K562 (cell line): ENCODE data around the gene ORAI1. TPM values are rescaled to one million over a fixed set of nuclear protein-coding genes. Genes with fewer than 3 reads are reported as not detected.

Source experiments
- CBFA2T2 ChIP-seq: fragments of 450-650 bp; conservative IDR thresholded peaks from 2 replicates; pipeline ENCODE4 v1.6.1; 2017; ENCODE audit warnings: mild to moderate bottlenecking
- CHD4 ChIP-seq: fragments of 200-600 bp; sonication (generic); IDR thresholded peaks from 3 replicates; pipeline ENCODE4 v1.6.1; 2012; ENCODE audit warnings: low read depth, mild to moderate bottlenecking, mixed read lengths, low read length, inconsistent platforms; ENCODE audit not compliant: insufficient read depth, insufficient replicate concordance, poor library complexity, severe bottlenecking
- HDAC2 ChIP-seq: fragments of 450-650 bp; IDR thresholded peaks from 2 replicates; pipeline ENCODE4 v1.6.1; 2016; ENCODE audit warnings: mild to moderate bottlenecking
- ILF3 ChIP-seq: fragments of 450-650 bp; IDR thresholded peaks from 2 replicates; pipeline ENCODE4 v1.6.1; 2018; ENCODE audit warnings: antibody characterized with exemption, mild to moderate bottlenecking, moderate library complexity, borderline replicate concordance
- JUND ChIP-seq, 2 experiments: IDR thresholded peaks; 2 replicates in 1 of 2; 3 replicates in 1 of 2; pipeline ENCODE4 v1.6.1; 2011; ENCODE audit warnings: borderline replicate concordance in 2 of 2, low read depth in 2 of 2, low read length in 2 of 2, improper control_type of control experiment in 1 of 2, missing biosample characterization in 1 of 2, missing genetic modification characterization in 1 of 2, missing genetic modification reagents in 1 of 2
- MAFK ChIP-seq: IDR thresholded peaks from 2 replicates; pipeline ENCODE4 v1.6.1; 2011; ENCODE audit warnings: low read length, improper control_type of control experiment
- POU5F1 ChIP-seq: fragments of 150-350 bp; IDR thresholded peaks from 2 replicates; pipeline ENCODE4 v1.6.1; 2014; ENCODE audit warnings: borderline replicate concordance, low read length, low read depth, mild to moderate bottlenecking; ENCODE audit not compliant: partially characterized antibody
- RBM25 ChIP-seq: fragments of 200-400 bp; formaldehyde crosslinking; IDR thresholded peaks from 2 replicates; pipeline ENCODE4 v1.6.1; 2018; ENCODE audit warnings: low read length, low read depth, moderate library complexity; ENCODE audit not compliant: severe bottlenecking
- SIRT6 ChIP-seq: IDR thresholded peaks from one replicate; pipeline ENCODE4 v1.6.1; 2012; ENCODE audit warnings: low read depth, mild to moderate bottlenecking, control low read depth, inconsistent platforms, low read length, moderate library complexity
- TAF1 ChIP-seq: IDR thresholded peaks from 2 replicates; pipeline ENCODE4 v1.6.1; 2011; ENCODE audit warnings: mild to moderate bottlenecking, low read length, moderate library complexity; ENCODE audit not compliant: insufficient read depth, control insufficient read depth, severe bottlenecking; ENCODE audit errors: extremely low read depth
- ZC3H8 ChIP-seq: fragments of 450-650 bp; IDR thresholded peaks from 2 replicates; pipeline ENCODE4 v1.6.1; 2017
- ZKSCAN8 ChIP-seq: fragments of 200-800 bp; sonication (Bioruptor generic); IDR thresholded peaks from 2 replicates; pipeline ENCODE4 v1.6.1; 2016; ENCODE audit warnings: missing genetic modification characterization, missing compliant biosample characterization
- ZNF253 ChIP-seq: fragments of 250-450 bp; sonication (Bioruptor Pico); conservative IDR thresholded peaks from 2 replicates; pipeline ENCODE4 v1.6.1; 2021; ENCODE audit warnings: mild to moderate bottlenecking
- ZNF311 ChIP-seq: fragments of 250-450 bp; sonication (Bioruptor Pico); IDR thresholded peaks from 2 replicates; pipeline ENCODE4 v1.4.0; 2020; ENCODE audit warnings: mild to moderate bottlenecking, moderate library complexity
- ZNF561 ChIP-seq: fragments of 450-650 bp; formaldehyde crosslinking; conservative IDR thresholded peaks from 2 replicates; pipeline ENCODE4 v1.4.0; 2020; ENCODE audit warnings: mild to moderate bottlenecking, moderate library complexity
- ZNF589 ChIP-seq: fragments of 200-800 bp; sonication (Bioruptor generic); IDR thresholded peaks from 2 replicates; pipeline ENCODE4 v1.6.1; 2016; ENCODE audit warnings: low read depth, missing genetic modification characterization, missing compliant biosample characterization
- polyA plus RNA-seq, 8 experiments: library from polyadenylated mRNA; depleted of rRNA in 4 of 8; stranded (reverse) in 5 of 8; unstranded in 3 of 8; fragments of >200 nt; fragmentation: Nextera tagmentation in 2 of 8; fragmentation: Illumina TruSeq in 1 of 8; extraction: Ambion mirVana in 2 of 8; extraction: Trizol in 1 of 8; gene quantifications; 2 replicates each; pipeline versions ENCODE4 v1.2.1 to v1.2.3, GENCODE V29; 2011 to 2014; ENCODE audit warnings: inconsistent platforms in 1 of 8, missing spikeins in 1 of 8
- total RNA-seq, 7 experiments: library from RNA; depleted of rRNA in 6 of 7; stranded (reverse); fragments of >200 nt in 6 of 7; fragmentation: Illumina TruSeq in 2 of 7; extraction: Trizol in 2 of 7; gene quantifications; 2 replicates each; pipeline versions ENCODE4 v1.2.1 to v1.2.3, GENCODE V29; 2011 to 2021; ENCODE audit warnings: low replicate concordance in 1 of 7
- TF ChIP-seq, protein P1 (sequence below): sonication (generic); formaldehyde crosslinking; IDR thresholded peaks from 2 replicates; pipeline ENCODE4 v1.8.1; 2023; ENCODE audit warnings: mild to moderate bottlenecking, missing genetic modification reagents, moderate library complexity
- TF ChIP-seq, protein P2 (sequence below): fragments of 250-450 bp; sonication (Bioruptor Pico); IDR thresholded peaks from 2 replicates; pipeline ENCODE4 v1.4.0; 2020
- TF ChIP-seq, protein P3 (sequence below): fragments of 250-450 bp; sonication (Bioruptor Pico); IDR thresholded peaks from 2 replicates; pipeline ENCODE4 v1.8.0; 2021; ENCODE audit warnings: moderate library complexity, mild to moderate bottlenecking, inconsistent platforms
- TF ChIP-seq, protein P4 (sequence below), 3 experiments: IDR thresholded peaks in 2 of 3; conservative IDR thresholded peaks in 1 of 3; 2 replicates each; pipeline ENCODE4 v1.5.1; 2011 to 2012; ENCODE audit warnings: low read length in 3 of 3, mild to moderate bottlenecking in 3 of 3, control low read depth in 2 of 3, improper control_type of control experiment in 1 of 3, inconsistent platforms in 1 of 3, low read depth in 1 of 3, mixed read lengths in 1 of 3, moderate library complexity in 1 of 3; ENCODE audit not compliant: insufficient read depth in 2 of 3
- TF ChIP-seq, protein P5 (sequence below): fragments of 450-650 bp; formaldehyde crosslinking; IDR thresholded peaks from 2 replicates; pipeline ENCODE4 v1.4.0; 2022; ENCODE audit warnings: missing genetic modification characterization

ORAI1 gene
- total and polyA plus RNA-seq, 9 of the 15 experiments (the other 6 are each of a cell fraction or from before 2014, with no cell fraction given), result 2.6 to 23.8 (median 9.3) TPM

- TF ChIP-seq ZKSCAN8 (CRISPR knock-in tag) (no peak), MAFK (no peak), HDAC2 (peak; percentile 54; the same call in 1 of the 2 replicates), JUND (IDR thresholded peaks at IDR 0.05; ENCODE audit: borderline replicate concordance, low read depth, low read length) (no peak), JUND (tag; IDR thresholded peaks at IDR 0.05; ENCODE audit: borderline replicate concordance, low read depth, low read length) (no peak), CHD4 (peak; percentile 90), ZNF589 (CRISPR knock-in tag) (no peak), RBM25 (peak; percentile 87), ZNF561 (CRISPR knock-in tag) (no peak), SIRT6 (no peak), CBFA2T2 (no peak), ZC3H8 (no peak), ZNF253 (CRISPR knock-in tag) (no peak), ILF3 (no peak), ZNF311 (no peak), POU5F1 (no peak), TAF1 (no peak)
- TF ChIP-seq, protein P1, sequence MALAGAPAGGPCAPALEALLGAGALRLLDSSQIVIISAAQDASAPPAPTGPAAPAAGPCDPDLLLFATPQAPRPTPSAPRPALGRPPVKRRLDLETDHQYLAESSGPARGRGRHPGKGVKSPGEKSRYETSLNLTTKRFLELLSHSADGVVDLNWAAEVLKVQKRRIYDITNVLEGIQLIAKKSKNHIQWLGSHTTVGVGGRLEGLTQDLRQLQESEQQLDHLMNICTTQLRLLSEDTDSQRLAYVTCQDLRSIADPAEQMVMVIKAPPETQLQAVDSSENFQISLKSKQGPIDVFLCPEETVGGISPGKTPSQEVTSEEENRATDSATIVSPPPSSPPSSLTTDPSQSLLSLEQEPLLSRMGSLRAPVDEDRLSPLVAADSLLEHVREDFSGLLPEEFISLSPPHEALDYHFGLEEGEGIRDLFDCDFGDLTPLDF (CRISPR knock-in tag), result no peak
- TF ChIP-seq, protein P2, sequence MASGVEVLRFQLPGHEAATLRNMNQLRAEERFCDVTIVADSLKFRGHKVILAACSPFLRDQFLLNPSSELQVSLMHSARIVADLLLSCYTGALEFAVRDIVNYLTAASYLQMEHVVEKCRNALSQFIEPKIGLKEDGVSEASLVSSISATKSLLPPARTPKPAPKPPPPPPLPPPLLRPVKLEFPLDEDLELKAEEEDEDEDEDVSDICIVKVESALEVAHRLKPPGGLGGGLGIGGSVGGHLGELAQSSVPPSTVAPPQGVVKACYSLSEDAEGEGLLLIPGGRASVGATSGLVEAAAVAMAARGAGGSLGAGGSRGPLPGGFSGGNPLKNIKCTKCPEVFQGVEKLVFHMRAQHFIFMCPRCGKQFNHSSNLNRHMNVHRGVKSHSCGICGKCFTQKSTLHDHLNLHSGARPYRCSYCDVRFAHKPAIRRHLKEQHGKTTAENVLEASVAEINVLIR (CRISPR knock-in tag), result no peak
- TF ChIP-seq, protein P3, sequence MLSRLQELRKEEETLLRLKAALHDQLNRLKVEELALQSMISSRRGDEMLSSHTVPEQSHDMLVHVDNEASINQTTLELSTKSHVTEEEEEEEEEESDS, result no peak
- TF ChIP-seq, protein P4, sequence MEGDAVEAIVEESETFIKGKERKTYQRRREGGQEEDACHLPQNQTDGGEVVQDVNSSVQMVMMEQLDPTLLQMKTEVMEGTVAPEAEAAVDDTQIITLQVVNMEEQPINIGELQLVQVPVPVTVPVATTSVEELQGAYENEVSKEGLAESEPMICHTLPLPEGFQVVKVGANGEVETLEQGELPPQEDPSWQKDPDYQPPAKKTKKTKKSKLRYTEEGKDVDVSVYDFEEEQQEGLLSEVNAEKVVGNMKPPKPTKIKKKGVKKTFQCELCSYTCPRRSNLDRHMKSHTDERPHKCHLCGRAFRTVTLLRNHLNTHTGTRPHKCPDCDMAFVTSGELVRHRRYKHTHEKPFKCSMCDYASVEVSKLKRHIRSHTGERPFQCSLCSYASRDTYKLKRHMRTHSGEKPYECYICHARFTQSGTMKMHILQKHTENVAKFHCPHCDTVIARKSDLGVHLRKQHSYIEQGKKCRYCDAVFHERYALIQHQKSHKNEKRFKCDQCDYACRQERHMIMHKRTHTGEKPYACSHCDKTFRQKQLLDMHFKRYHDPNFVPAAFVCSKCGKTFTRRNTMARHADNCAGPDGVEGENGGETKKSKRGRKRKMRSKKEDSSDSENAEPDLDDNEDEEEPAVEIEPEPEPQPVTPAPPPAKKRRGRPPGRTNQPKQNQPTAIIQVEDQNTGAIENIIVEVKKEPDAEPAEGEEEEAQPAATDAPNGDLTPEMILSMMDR (IDR thresholded peaks at IDR 0.05 in 2 of 3, conservative IDR thresholded peaks at IDR 0.05 in 1 of 3; ENCODE audit: insufficient read depth in 2 of 3, low read depth in 1 of 3, low read length in 3 of 3), result no peak
- TF ChIP-seq, protein P5, sequence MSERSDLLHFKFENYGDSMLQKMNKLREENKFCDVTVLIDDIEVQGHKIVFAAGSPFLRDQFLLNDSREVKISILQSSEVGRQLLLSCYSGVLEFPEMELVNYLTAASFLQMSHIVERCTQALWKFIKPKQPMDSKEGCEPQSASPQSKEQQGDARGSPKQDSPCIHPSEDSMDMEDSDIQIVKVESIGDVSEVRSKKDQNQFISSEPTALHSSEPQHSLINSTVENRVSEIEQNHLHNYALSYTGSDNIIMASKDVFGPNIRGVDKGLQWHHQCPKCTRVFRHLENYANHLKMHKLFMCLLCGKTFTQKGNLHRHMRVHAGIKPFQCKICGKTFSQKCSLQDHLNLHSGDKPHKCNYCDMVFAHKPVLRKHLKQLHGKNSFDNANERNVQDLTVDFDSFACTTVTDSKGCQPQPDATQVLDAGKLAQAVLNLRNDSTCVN (CRISPR knock-in tag), result no peak
These were observed 12.2 kb downstream of the ORAI1 start (continued) for GRCh38 chr12:121638298-121639202.
